Kidney epithelial cell (primary cell): Measurements from ENCODE around the gene C4orf51. TPM values are rescaled to one million over a fixed set of nuclear protein-coding genes. Genes with fewer than 3 reads are reported as not detected.

Experiments
- DNase-seq: peaks from one replicate; pipeline ENCODE4 v3.0.0-alpha.2; 2010; ENCODE audit warnings: low read depth
- H3K27me3 ChIP-seq: 2 replicates; pipeline ENCODE4 v1.6.0; 2011; ENCODE audit warnings: low read length; ENCODE audit not compliant: control insufficient read depth, insufficient read depth
- H3K36me3 ChIP-seq: 2 replicates; pipeline ENCODE4 v1.5.1; 2011; ENCODE audit warnings: low read length; ENCODE audit not compliant: control insufficient read depth, insufficient read depth
- H3K4me3 ChIP-seq: 2 replicates; pipeline ENCODE4 v1.5.1; 2011; ENCODE audit warnings: low read depth, mild to moderate bottlenecking, control low read depth, low read length
- CTCF ChIP-seq: IDR thresholded peaks from 2 replicates; pipeline ENCODE4 v1.5.1; 2011; ENCODE audit warnings: mild to moderate bottlenecking, moderate library complexity, low read length, control low read depth, inconsistent platforms; ENCODE audit not compliant: insufficient read depth, poor library complexity, severe bottlenecking
- total RNA-seq: library from RNA; depleted of rRNA; stranded (reverse); fragments of >200 nt; gene quantifications from 2 replicates; pipeline ENCODE4 v1.2.3, GENCODE V29; 2015

The C4orf51 gene
- total RNA-seq, 1 donor from 2014 or later = not detected

GRCh38 chr4:145740806-145741205 lies 60.9 kb downstream of the C4orf51 start:
- Histone ChIP-seq H3K4me3 (no peak overlapping the region), H3K36me3 (no peaks in the 10 kb centered on the region), H3K27me3 (no peaks in the 10 kb centered on the region)
- DNase-seq = no peak
- TF ChIP-seq CTCF = no peak

- Histone ChIP-seq H3K36me3 (no peaks in the 10 kb centered on the region), H3K27me3 (no peaks in the 10 kb centered on the region), H3K4me3 (no peak overlapping the region)
- no peak for DNase-seq
- TF ChIP-seq CTCF = no peak
These were observed 63.7 kb downstream of the C4orf51 start for GRCh38 chr4:145743641-145744040.

GRCh38 chr4:145755802-145756201 lies 75.9 kb downstream of the C4orf51 start:
- H3K36me3 ChIP-seq = no peaks in the 10 kb centered on the region
- TF ChIP-seq CTCF = no peak
- DNase-seq = no peak
- no peaks in the 10 kb centered on the region for H3K27me3 ChIP-seq
- H3K4me3 ChIP-seq = no peak overlapping the region

- H3K27me3 ChIP-seq = no peaks in the 10 kb centered on the region
- DNase-seq = no peak
- H3K36me3 ChIP-seq = peaks cover 3% of the 10 kb centered on the region
- TF ChIP-seq CTCF = no peak
- H3K4me3 ChIP-seq = no peak overlapping the region
These were observed 76.3 kb downstream of the C4orf51 start for GRCh38 chr4:145756244-145756643.

GRCh38 chr4:145757188-145757587 lies 77.2 kb downstream of the C4orf51 start:
- peaks cover 4% of the 10 kb centered on the region for H3K36me3 ChIP-seq
- no peak for DNase-seq
- H3K4me3 ChIP-seq = no peak overlapping the region
- no peak for TF ChIP-seq CTCF
- no peaks in the 10 kb centered on the region for H3K27me3 ChIP-seq

- TF ChIP-seq CTCF = no peak
- DNase-seq = no peak
These were observed 80.2 kb downstream of the C4orf51 start for GRCh38 chr4:145760176-145760575.

More at GRCh38 chr4:145760176-145760575, 80.2 kb downstream of the C4orf51 start:
- no peak overlapping the region for H3K4me3 ChIP-seq
- no peaks in the 10 kb centered on the region for H3K27me3 ChIP-seq
- H3K36me3 ChIP-seq = peaks cover 4% of the 10 kb centered on the region
